HT1080 (cell line): ENCODE measurements around the gene VAPB. TPM values are rescaled to one million over a fixed set of nuclear protein-coding genes. Genes with fewer than 3 reads are reported as not detected.
"Not testable (repeated sequence)": the region's sequence is repeated elsewhere in the genome, so short reads cannot be mapped to it uniquely, and the experiment has no call there.

Experiments
- DNase-seq: peaks from one replicate; pipeline ENCODE4 v3.0.0-alpha.2; 2015; ENCODE audit warnings: low read depth
- polyA plus RNA-seq, 2 experiments: library from polyadenylated mRNA; depleted of rRNA; stranded (reverse); fragments of >200 nt; gene quantifications; 2 replicates each; pipeline ENCODE4 v1.2.3, GENCODE V29; 2015
- total RNA-seq: library from RNA; depleted of rRNA; stranded (reverse); fragments of >200 nt; shearing (Covaris generic); gene quantifications from 2 replicates; pipeline ENCODE4 v1.2.3, GENCODE V29; 2014; rRNA removed

Gene VAPB, protein sequence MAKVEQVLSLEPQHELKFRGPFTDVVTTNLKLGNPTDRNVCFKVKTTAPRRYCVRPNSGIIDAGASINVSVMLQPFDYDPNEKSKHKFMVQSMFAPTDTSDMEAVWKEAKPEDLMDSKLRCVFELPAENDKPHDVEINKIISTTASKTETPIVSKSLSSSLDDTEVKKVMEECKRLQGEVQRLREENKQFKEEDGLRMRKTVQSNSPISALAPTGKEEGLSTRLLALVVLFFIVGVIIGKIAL
- 5.5 and 14.2 TPM in 2 replicates for total RNA-seq
- 26.8 and 28.5 TPM in 2 replicates for polyA plus RNA-seq (2015; cell fraction: cytosol; rRNA removed)
- 24.9 and 26.9 TPM in 2 replicates for polyA plus RNA-seq (2015; cell fraction: nucleus; rRNA removed)

DNA sequence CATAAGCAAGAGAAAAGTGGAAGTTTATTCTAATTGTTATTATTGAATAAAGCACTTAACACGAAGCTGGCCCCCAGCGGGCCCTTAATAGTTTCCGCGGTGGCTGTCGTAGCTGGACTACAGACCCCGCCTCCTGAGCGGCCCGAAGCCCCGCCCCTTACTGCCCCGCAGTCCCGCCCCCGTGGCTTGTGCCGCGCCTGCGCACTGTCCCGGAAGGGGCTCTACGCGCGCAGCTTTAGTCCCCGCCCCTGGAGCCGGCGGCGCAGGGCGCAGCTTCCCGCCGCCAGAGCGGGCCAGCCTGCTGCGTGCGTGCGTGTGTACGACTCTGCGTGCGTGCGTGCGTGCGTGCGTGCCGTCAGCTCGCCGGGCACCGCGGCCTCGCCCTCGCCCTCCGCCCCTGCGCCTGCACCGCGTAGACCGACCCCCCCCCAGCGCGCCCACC is at the start of gene VAPB:
TSS of gene VAPB (plus strand) at position 348 of the 442 bp plus-strand sequence. CDS start 231 bp downstream, outside the sequence.
- peak; percentile 86 for DNase-seq

DNA sequence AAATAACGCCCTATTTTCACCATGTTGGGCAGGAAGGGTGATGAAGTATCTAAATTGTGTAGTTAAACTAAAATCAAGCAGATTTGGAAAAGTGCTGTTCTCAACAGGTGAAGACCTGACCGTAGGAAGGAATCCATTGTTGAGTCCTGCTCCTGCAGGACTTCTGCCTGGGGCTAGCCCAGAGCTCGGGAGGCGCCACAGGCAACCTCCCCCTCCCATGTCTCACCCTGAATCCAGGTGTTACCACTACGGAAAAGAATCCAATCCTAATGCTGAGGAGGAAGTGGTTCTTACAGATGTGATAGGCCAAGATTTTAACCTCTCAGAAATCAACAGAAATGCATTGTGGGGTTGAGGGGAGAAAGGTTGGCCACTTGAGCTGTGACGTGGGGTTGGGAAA is 49.3 kb upstream of the VAPB start:
- DNase-seq = no peak

DNA sequence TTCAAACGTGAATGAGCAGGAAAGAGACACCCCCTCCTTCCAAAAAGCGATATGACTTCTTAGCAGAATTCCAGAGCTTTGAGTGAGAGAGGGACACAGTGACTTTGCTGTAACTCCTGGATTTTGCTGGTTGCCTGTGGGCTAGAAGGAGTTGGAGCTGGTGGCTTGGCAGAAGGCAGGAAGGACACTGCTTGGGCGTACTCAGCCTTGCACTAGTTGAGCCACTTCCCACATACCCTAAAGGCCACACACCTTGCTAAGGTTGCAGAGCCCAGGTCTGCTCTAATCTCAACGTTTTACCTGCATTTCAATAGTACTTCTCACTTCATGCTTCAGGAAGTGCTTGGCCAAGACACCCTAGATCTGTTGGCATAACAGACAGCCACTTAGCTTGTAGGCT is 48.9 kb upstream of the VAPB start:
- no peak for DNase-seq

DNA sequence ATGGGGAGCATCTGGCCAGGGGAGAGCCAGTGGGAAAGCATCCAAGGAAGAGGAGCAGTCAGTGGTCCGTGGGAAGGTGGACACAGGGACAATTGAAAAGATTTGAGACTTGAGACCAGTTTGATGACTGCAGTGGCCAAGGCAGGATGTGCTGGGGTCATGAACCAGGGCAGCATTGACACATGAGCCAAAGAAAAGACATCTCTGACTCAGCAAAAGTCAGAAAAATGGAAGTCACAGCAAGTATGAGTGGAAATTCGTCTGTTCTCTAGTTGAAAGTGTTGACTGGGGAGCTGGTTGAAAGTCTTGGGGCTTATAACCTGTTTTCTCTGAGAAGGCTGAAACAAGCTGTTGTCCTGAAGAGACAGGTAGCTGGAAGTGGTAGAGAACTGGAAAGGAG is 48.2 kb upstream of the VAPB start:
- peak; percentile 53 for DNase-seq

DNA sequence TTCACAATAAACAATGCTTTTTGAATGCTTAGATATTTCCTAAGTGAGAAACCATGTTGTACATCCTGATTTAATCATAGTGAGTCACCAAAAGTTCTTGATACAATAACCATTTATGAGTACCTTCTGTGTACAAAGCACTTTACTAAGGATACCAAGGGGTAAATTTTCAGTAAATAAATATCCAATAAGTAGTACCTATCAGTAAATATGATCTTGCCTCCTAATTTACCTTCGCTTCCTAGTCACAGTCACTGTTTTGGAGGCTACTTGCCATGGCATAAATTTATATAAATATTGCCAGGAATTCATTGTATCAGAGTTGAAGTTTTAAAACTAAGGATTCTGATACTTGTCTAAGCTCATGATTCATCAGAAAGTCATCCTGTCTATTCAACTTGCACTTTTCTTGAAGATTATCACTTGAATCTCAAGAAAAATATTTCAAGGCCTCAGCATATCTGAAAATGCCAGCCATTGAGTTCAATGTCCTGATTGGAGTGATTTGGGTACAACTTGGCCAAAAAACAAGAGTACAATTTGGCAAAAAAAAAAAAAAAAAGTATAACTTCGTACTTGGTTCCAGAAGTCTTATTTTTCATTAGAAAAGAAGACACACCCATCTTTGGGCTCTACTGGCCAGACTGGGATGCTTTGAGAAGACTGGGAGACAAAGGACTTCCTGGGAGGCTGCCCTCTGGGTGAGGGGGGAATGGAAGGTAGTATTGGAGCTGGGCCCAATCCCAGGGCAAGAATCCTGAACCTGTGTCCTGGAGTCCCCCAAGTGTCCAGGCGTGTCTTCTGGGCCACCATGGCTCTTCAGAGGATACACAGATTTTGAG is 46.7 kb upstream of the VAPB start:
- DNase-seq = peak; percentile 76

DNA sequence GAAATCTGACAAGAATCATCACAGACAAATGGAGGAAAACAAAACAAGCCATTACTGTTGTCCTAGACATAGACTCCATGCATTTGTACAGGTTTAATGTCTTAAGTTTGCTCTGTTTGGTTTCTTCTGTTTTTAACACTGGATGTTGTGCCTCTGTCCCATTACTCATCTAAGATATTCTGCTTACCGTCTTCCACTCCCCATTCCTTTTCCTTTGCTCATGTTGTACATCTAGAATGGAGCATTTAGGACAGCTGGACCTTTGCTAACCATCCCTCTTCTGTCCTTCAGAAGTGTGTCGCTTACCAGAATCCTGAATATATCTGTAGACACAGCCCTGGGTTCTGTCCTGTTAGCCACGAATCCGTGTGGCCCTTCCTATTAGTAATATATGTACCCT is 44.3 kb upstream of the VAPB start:
- no peak for DNase-seq

DNA sequence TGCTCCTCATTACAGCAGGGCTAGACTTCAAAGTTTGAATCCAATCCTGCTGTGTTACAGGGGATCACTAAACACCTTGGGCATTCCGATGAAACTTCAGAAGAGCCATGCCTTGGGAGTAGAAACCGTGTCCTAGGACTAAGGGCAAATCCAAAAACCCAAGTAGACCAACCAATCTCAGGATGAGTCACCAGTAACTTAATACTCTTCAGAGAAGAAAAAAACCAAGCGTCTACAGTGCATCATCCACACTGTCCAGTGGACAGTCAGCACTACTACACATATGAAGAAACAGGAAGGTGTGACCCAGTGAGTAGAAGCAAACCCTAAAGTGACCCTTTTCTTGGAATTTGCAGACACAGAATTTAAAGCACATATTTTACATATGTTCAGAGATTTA is 39.5 kb upstream of the VAPB start:
- DNase-seq = peak; percentile 90

DNA sequence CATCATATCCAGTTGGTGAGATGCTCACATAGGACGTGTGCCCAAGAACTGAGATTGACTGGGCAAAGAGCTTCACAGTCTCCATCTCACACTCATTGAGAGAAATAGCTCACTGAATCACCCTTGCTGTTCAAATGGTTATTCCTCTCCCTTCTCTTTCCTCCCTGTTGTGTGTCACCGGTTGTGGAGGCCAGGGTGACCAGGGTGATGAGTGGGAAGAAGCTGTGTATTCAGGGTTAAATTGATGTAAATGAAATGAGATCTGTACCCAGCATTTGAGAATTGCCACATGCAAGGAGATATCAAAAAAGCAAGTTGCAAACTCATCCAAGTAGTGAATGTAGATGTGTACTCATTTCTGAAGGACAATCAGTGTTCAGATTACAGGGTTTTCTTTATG is 36.6 kb upstream of the VAPB start:
- DNase-seq = no peak

DNA sequence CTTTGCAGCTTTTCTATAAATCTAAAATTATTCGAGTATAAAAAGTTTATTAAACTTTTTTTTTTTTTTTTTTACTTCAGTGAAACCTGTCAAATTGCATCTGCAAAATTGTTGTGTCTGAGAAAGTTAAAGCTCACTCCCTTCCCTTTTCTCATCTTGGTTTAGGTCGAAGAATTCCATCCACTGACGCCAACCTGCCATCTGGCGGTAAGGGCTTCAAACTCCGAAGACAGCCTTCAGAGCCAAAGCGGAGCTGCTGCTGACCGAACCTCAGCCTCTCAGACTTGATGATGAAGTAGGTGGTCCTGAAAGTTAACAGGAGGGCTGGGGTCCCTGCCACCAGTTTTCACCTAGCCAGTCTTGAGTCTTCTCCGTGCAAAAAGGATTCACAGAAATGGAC is 29.6 kb upstream of the VAPB start:
- no peak for DNase-seq

DNA sequence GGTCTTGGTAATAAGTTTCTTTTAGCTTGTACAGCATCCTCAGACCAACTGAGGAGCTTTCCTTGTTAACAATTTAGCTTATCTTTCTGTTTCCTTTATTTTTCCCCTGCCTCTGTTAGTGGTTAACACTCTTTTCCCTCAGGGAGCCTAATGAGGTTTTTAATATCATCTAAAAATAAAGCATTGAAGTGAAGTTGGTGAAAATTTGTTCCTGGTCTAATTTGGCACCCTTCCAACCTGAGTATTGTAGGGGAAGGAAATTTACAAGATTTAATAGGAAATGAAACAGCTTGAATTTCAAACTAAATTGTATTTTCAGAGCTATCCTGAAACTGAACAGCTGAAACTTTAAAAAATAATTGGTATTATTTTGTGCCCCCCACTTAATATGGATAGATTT is 28.1 kb upstream of the VAPB start:
- DNase-seq = no peak

DNA sequence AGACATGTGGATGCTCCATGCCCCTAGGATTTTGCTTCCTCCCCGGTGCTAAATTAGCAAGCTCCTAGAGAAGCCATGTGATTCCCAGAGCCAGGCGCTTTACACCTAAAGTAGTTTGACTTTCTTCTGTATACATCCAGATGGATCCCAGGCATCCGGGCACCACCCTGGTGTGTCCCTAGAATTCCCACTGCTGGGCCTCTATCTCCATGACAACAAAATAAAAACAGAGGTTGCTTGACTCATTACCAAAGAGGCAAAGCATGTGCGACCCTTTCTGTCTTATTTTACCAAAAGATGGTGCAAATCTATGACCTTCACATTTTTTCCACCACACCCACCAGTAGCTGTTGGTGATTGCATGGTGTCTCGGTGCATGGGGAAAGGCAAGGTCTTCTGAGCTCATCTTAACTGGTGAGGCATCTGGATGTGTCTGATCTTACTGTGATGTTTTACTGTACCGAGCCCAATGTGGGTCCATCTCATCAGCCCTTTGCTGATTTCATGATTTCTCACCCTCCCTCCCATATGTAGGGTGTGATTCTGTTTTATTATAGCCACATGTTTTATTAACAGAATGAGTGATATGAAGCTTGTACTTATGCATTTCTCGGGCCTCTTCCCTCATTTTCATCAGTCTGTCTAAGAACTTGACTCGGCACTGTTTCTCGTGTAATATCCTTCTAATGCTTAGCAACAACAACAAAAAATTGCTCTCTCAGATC is 27.4 kb upstream of the VAPB start:
- peak; percentile 48 for DNase-seq

DNA sequence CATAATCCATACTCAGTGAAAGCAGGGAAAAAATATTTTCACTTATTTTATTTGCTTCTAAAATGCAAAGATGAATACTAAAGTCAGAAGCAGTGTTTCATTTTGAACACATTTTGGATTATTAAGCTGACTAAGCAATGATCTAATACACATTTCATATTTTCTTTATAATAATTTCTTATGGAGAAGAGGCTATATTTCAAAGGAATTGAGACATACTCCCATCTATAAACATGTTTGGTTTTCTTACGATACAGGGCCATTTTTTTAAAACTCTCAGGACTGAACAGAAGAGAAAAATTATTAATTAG is 26.9 kb upstream of the VAPB start:
- no peak for DNase-seq

DNA sequence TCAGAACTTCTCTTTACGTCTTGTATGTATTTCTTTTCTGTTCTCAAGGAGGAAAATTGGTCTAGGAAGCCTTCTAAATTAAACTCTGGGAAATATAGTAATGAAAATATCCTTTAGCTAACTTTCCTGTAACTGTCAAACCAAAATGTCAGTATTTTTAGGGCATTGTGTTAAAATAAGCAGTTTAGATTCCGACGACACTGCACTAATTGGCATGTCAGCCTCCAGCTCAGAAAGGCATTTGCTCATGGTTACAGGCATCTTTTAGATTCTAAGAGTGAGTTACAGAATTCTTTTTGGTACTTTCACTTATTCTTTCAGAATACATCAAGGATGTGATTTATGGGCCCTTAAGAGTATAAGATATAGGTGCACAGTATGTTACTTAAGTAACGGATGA is 26.1 kb upstream of the VAPB start:
- no peak for DNase-seq

DNA sequence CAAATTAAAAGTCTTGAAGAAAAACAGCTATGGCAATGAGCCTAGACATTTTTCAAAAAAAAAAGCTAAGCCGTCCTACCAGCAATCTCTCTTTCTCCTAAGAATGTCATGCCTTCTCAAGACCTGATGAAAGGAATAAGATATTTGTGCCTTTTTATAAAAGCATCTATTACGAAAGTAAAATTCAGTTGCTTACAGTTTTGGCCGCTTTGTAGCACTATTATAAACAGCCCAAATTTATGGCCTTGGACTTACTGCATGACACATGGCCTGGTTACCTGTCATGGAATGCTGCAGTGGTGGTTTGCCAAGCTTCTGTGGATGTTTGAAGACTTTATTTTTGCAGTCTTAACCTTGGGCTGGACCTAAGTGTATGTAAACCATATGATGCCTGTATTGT is 22.2 kb upstream of the VAPB start:
- no peak for DNase-seq

DNA sequence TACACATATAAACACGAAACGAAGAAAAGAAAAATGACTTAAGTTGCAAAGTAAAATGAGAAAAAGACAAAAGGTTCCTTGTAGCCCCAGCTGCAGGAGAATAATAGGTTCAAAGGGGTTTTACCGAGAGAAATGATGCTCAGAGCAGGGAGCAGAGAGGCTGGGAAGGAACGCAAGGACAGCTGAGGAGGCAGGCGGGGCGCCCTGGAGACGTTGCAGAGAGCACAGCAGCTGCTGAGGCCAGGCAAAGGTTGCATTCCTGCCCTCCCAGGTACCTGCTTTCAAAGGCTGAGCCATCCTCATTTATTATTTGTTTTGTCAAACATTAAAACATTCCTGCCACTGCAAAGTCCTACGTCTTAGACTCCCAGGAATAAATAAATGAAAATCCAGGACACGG is 16.2 kb upstream of the VAPB start:
- DNase-seq = no peak

DNA sequence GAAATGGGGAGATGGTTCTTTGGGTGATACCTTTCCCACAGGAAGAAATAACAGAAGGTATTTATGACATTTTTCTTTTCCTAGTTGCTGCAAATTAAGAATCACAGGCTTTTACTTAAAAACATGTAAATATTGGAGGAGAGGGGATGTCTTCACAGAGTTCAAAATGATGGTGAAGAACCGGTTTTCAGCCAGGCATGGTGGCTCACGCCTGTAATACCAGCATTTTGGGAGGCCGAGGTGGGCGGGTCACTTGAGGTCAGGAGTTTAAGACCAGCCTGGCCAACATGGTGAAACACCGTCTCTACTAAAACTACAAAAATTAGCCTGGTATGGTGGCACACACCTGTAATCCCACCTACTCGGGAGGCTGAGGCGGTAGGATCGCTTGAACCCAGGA is 15.7 kb upstream of the VAPB start:
- not testable (repeated sequence) for DNase-seq

DNA sequence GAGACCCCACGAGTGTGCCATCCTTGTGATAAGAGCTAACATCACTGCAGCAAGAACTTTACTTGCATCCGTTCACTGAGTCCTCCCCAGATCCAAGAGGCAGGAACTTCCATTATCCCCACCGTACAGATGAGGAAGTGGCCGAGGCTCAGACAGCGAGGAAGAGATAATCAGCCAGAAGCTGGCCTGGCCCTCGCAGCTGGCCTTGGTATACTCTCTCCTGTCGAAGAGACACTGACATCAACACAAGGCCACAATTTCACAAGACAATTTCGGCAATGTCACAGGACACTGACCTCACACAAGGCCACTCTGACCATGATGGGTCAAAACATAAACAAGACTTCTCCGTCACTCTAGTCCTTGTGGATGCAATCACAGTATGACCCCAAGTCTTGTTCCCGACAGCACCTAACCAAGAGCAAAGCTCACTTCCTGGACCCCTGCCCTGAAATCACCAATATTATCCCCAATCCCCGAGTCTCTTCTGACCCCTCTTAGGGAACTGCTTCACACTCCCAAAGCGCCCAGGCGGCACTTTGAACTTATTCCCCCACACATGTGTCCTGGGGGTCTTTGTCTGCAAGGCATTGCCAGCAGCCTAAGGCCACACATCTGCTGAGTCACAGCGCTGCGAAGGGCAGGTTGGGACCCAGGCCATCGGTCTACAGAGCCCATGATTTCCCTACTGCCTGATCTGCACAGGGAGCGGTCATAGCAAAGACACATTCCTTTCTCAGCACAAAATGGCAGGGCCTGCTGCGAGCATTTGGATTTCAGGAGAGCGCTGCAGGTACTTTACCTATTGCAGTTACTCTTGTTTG is 14.8 kb upstream of the VAPB start:
- no peak for DNase-seq

DNA sequence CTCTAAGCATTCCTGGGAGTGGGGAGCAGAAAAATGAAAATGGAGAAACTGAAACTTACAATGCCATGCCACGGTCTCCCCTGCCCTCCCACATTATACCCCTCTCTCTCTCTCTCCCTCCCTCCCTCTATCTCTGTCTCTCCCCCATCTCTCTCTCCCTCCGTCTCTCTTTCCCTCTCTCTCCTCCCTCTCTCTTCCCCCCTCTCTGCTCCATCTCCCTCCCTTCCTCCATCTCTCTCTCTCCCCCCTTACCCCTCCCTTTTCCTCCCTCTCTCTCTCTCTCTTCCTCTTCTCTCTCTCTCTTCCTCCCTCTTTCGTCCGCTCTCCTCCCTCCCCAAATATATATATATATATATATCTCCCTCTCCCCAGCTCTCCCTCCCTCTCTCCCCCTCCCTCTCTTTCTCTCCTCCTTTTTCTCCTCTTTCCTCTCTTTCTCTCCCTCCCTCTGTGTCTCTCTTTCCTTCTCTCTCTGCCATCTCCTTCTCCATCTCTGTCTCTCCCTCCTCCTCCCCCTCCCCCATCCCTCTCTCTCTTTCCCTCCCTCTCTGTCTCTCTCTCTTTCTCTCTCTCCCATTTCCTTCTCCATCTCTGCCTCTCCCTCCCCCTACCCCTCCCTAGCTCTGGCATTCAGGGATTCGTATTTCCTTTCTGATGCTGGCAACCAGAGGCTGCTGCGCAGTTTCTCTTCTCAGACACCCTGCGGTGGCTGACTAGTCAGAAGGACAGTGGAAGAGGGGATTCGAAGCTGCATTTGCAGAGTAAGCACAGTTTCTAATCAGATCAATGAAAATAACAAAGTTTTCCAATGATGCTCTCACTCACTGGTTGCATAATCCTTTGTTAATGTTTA is 13.9 kb upstream of the VAPB start:
- DNase-seq = peak; percentile 14

DNA sequence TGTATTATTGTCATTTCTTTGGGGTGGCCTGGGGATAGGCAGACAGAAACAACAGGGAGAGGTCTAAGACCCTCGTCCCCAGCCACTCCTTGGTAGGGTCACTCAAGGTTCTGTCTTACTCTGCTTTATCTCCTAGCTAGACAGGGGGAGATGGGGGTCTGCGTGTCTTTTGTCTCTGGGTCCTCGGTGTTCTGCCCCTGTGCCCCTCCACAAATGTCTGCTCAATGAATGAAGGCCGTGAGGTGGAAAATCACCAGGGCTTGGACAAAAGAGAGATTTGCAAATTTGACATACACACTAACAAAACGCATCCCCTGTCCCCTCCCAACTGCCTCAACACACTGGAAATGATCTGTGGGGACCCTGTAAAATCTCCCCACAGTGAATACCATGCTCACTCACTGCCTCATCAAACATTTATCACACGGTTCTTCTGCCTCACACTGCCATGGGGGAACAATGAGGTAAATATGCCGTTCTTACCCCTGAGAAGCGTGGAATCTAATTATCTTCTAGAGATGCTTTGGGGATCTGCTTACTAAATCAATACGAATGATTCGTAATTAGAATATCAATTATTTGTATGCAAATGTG is 13.2 kb upstream of the VAPB start:
- no peak for DNase-seq

DNA sequence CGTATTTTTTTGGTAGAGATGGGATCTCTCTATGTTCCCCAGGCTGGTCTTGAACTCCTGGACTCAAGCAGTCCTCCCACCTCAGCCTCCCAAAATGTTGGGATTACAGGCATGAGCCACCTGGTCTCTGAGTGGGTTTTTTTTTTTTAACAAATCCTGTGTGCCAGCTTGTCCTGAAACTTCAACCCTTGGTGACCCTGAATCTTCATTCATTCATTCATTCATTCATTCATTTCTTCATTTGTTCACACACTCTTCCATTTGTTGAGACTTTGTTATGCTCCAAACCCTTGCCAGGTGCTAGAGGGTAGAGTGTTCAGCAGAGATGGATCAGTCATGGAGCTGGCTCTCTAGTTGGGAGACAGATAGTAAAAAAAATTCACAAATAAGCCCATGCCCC is 12.0 kb upstream of the VAPB start:
- DNase-seq = no peak
